SHP77 (cell line): ENCODE data around the gene MFAP2.

Source experiments
- DNase-seq, 2 experiments: peaks; one replicate each; lab custom pipeline; 2025; lab: John Stamatoyannopoulos, UW

MFAP2 gene

DNA sequence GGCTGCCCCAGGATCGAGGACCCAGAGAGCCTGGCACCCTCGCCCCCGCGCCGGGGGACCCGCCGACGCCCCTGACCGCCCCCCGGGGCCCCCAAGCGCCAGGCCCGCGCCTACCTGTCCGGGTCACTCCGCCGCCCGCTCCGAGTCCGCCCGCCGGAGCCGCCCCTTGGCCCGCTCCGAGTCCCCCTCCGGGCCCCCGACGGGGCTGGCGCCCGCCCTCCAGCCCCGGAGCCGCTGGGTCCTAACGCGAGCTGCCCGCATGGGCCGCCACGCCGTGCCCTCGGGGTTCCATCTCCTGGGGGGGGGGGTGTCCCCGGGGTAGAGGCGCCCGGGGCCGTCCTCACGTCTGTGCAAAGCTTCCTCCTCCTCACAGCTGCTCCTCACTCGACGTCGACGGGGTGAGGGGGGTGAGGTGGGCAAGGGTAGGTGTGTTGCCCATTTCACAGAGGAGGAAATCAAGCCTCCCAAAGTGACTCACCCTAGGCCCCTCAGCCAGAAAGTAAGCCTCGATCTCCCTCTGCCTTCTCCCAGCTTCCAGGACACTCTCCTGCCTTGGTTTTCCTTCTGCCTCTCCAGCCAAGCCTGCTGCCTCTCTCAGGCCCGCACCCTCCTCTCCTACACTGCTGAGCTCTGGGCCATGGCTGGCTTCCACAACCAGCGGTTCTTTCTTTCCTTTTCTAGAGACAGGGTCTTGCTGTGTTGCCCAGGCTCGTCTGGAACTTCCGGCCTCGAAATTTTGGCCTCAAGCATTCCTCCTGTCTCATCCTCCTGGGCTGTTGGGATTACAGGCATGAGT lies at the start of gene MFAP2:
Gene MFAP2, minus strand, starts transcription at position 148 of the 796 bp plus-strand sequence. CDS start 2,347 bp downstream, outside the sequence.
- DNase-seq, result no peak

GRCh38 chr1:17030206-17030605 lies 49.8 kb upstream of the MFAP2 start:
- DNase-seq, result no peak

GRCh38 chr1:17028662-17029188 lies 48.3 kb upstream of the MFAP2 start:
- DNase-seq, result no peak

- no peak for DNase-seq
These were observed 47.5 kb upstream of the MFAP2 start for GRCh38 chr1:17027900-17028299.

- DNase-seq, result no peak
These were observed 47.0 kb upstream of the MFAP2 start for GRCh38 chr1:17027403-17027802.

DNA sequence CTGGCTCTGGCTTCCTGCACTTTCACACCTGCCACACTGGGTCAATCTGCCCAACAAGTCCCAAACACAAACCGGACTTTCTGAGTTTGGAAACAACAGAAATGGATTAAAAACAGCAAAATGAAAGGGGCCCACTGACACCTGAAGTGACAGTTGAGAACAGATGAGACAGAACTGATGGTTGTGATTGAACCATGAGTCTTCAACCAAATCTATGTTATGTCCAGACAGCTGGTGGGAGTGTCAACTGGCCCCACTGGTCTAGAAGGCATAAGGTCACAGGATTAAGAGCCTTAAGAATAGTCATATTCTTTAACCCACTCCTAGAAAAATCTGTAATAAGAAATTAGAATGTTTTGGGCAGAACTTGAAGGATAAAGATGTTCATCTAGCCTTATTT lies 44.3 kb upstream of the MFAP2 start:
- no peak for DNase-seq

- DNase-seq, result no peak
These were observed 43.2 kb upstream of the MFAP2 start for GRCh38 chr1:17023573-17023972.

- no peak for DNase-seq
These were observed 42.7 kb upstream of the MFAP2 start for GRCh38 chr1:17023102-17023501.

- DNase-seq, result no peak
These were observed 41.5 kb upstream of the MFAP2 start for GRCh38 chr1:17021896-17022295.

DNA sequence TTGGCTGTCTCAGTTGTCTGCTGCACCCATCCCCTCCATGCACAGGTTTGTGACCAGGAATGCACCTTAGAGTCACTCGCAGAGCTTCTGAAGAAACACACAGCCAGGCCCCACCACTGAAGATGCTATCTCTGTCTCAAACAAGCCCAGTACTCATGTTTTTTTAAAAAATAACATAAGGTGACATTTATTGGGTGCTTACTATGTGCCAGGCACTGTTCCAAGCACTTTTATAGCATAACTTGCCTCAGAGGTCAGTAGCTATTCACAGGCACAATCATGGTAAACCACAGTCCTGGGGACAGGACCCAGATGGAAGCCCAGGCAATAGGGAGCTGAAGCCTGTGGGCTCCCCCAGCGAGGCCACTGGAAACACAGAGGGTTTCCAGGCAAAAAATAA lies 40.1 kb upstream of the MFAP2 start:
- no peak for DNase-seq

- no peak for DNase-seq
These were observed 38.4 kb upstream of the MFAP2 start for GRCh38 chr1:17018849-17019248.

GRCh38 chr1:17017435-17017834 lies 37.0 kb upstream of the MFAP2 start:
- DNase-seq, result no peak

GRCh38 chr1:17016317-17016661 lies 35.9 kb upstream of the MFAP2 start:
- DNase-seq, result peak in 1 of 2 experiments; percentile 33

DNA sequence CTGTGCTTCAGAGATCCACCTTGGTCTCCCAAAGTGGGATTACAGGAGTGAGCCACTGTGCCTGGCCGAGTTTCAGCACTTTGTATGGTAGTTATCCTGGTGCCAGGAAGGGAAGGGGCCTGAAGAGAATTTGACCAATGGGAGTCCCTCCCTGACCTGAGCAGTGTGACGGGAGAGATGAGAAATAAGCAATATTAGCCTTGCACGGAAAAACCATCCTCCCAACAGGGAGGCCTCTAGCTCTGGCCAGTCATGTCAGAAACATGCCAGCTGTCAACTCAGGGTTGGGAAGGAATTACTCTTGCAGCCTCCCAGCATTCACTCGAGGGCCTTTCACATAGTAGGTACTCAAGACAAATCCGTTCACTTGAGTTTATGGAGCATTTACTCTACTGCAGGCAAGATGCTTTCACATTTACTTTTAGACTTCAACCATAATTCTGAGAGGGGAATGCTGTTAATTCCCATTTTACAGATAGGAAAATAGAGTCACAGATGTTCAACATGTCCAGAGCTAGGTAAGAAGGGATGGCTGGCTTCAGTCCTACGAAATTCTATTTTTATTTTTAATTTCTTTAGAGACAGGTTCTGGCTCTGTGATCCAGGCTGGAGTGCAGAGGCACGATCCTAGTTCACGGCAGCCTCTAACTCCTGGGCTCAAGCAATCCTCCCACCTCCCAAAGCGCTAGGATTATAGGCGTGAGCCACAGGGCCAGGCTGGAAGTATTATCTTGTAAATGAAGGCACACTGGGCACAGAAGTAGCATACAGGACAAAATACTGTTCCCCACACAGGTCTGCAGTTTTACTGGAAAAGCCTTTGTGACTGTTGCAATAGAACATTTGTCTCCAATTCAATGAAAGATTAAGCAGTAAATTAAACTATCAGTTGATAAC lies 34.5 kb upstream of the MFAP2 start:
- no peak for DNase-seq

GRCh38 chr1:17013491-17014320 lies 33.3 kb upstream of the MFAP2 start:
- DNase-seq, result no peak

- DNase-seq, result no peak
These were observed 32.5 kb upstream of the MFAP2 start for GRCh38 chr1:17012775-17013490.

DNA sequence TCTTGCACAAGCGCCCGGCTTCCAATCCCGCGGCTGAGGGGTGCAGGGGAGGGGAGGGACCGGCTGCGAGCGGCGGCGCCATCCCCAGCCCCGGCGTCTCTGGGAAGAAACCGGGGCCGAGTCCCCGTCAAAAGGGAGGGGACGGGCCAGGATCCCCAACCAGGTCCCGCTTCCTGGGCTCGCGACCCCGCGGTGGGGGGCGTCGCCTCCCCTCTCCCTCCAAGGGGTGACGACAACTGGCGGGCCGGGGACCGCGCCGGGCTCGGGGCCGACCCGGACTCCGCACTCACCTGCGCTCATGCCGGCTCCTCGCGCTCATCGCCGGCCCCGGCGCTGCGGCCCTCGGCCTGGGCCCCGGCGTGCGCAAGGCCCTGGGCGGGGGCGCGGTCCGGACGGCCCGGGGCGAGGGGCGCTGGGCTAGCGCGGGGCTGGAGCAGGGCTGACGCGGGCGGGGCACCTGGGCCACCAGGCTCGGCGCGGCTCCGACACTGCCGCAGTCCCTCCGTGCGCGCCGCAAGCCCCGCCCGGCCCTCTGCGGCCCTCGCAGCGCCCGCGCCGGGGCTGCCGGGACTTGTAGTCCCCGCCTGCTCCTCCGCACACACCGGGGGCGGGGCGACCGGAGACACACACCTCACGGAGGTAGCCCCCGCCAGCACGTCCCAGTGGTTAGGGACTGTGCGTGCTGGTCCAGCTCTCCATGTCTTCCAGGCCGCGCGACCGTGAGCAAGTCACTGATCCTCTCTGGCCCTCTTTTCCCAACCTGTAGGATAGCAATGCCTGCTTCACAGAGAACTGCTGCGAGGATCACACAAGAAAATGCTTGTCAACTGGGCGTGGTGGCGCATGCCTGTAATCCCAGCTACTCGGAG lies 31.3 kb upstream of the MFAP2 start, which contains the start of gene ATP13A2:
Gene ATP13A2, minus strand, starts transcription at position 490 of the 869 bp plus-strand sequence. Its CDS starts 190 bp downstream, at position 300.
- DNase-seq, result peak; percentile 85 to 94

- DNase-seq, result no peak
These were observed 30.6 kb upstream of the MFAP2 start for GRCh38 chr1:17011092-17011438.

DNA sequence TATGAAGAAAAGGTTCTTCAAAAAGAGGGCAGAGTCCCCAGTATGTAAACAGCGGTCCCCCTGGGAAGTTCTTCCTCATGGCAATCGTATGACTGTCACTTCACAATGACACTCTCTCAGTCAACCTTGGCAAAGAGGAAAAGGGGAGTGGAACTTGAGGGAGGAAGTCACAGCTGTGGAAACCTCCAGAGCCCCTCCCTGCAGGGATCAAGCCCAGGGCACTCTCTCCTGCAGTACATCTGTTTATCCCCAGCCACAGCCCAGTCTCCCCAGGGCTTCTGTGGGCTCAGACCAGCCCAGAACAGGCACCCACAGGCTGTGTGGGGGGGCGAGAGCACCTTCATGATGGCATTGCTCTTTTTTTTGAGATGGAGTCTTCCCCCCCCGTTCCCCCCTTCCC lies 29.3 kb upstream of the MFAP2 start:
- no peak for DNase-seq

GRCh38 chr1:17008208-17008855 lies 27.9 kb upstream of the MFAP2 start:
- no peak for DNase-seq
